HG02623 (cell line): ENCODE results near the gene PROSER2.
"Not testable (repeated sequence)": the region's sequence is repeated elsewhere in the genome, so short reads cannot be mapped to it uniquely, and the experiment has no call there.

Experiments used
- ATAC-seq: cut with Tn5 transposase; IDR thresholded peaks from one replicate; pipeline ENCODE4 v1.9.1; 2021; ENCODE audit warnings: moderate library complexity; ENCODE audit not compliant: unreplicated experiment

Gene PROSER2

DNA sequence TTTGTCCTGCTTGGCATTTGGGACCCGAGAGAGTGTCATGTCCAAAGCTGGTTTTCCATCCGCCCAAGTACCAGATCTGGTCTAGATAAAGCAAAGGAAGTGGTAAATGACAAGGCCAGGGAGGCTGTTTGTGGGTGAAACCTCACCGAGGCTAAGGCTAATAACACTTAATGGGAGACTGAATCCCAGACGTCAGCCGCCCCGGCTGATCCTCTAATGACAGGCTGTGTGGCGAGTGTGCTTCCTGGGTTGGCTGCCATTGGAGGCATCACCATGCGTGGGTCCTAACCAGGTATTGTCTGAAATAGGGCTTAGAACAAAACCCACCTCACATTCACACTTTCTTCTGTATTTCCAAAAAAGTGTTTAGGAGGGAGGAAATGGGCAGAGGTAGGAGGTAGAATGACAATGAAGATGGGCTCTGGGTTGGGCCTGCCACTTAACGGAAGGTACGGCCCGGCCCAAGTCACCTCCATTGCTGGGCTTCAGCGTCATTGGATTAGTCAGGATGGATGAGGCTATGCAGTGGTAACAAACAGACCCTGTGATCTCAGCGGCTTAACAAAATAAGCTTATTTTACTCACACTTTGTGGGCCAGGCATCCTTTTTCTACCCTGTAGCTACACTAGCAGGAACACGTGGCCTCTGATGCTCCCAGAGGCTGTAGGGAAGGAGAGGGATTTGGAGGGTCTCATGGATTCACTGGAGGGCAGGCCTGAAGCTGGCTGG is 59.7 kb downstream of the PROSER2 start:
- no peak for ATAC-seq

DNA sequence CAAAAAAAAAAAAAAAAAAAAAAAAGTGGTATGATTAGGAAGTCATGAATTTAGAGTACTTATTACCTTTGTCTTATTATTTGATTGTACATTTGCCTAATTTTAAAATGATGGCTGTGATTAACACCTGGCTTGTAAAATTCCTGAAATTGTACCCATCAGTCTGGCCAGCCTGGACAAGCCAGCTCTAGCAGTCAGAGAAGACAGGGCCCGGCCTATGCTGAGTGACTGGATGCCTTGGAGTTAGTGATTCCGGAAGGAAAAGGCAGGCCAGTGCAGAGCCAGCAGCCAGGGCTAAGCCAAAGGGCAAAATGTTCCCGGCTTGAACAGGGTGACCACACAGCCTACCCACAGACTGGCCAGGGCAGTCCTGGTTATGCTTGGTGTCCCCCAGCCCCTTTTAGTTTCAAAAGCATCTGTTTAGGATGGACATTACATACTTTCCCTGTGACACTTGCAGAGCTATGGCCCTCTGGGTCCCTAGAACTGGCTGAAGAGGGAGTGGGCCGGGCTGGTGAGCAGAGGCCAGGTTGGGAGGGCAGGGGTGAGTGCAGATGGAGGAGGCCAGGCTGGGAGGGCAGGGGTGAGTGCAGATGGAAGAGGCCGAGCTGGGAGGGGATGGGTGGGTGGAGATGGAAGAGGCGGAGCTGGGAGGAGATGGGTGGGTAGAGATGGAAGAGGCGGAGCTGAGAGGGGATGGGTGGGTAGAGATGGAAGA is 61.7 kb downstream of the PROSER2 start:
- no peak for ATAC-seq

DNA sequence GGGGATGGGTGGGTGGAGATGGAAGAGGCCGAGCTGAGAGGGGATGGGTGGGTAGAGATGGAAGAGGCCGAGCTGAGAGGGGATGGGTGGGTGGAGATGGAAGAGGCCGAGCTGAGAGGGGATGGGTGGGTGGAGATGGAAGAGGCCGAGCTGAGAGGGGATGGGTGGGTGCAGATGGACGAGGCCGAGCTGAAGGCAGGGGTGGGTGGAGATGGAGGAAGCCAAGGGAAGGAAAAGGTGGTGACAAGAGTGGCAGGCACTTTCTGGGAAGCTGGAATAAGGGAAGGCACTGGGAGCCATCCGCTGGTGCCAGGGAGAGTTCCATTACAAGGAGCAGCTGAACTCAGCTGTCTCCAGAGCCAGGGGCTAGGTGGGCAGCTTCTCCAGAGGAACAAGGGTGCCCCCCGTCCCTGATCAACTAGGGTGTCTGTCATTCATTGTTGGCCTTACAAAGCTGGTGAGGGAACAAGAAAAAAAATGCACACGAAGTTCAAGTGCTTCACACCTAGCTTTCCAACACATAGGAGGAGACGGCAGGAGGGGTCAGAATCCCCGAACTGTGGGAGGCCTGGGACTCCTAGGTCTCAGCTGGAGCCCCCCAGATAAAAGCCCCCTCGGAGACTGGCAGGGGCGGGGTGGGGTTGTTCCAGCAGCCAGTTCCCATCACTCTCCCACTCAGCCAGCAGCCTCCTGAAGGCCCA is 62.4 kb downstream of the PROSER2 start:
- no peak for ATAC-seq

DNA sequence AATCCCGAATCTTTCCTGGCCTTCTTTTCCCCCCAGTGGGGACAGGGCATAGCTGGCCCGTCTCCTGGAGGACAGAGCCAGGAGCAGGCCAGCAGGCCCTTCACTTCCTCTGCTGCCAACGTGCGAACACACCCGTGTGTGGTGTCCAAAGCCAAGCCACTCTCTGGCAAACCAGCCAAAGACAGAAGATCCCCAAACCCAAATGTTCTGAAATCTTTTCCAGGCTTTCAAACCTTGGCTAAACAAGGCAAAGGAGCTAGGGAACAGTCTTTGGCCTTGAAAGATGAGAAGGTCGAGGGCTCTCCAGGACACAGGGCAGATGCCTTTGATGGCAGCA is 63.0 kb downstream of the PROSER2 start:
- no peak for ATAC-seq

DNA sequence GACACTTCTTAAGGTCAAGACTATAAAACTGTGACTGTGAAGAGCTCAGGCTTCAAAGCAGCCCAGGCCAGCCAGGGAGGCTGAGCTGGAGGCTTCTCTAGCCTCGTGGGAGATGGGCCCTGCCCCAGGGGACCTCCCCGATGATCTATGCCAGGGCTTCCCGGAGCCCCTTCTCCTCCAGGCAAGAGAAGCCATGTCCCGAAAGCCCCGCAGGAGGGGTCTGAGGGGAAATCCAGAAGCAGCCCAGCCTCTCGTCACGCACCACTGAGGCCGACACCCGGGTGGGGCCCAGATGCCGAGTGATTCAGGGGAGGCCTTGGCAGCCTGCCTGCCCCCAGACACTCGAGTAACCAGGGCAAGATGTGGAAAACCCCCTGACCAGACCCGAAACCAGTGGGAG is 63.7 kb downstream of the PROSER2 start:
- ATAC-seq: no peak

DNA sequence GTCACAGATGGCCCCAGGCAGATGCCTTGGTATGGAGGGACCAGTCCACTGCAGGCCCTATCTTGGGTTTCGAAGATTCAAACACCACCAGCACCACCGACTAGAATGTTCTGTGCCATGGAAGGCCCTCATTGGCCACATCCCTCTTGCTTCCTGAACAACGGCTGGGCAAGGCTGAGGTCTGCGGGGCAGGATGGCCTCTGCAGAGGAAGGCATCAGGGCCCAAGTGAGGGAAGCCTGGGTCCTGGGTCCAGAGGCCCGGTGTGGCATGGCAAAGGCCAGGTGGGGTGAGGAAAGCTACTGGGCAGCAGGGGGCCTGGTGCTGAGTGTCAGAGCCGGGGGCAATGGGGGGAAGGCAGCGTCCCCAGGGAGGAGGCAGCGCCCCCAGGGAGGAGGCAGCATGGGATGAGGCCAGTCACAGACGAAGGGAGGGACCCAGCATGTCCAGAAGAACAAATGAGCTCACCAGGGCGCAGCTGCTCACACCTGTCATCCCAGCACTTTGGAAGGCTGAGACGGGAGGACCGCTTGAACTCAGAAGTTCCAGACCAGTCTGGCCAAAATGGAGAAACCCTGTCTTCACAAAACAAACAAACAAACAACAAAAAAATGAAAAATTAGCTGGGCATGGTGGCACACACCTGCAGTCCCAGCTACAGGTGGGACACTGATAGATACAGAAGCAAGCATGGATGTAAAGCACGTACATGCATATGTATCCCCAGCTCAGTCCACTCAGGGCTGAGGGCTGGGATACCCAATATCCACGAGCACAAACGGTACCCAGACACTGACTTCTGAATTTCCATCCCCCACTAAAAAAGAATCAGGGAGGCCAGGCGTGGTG is 64.4 kb downstream of the PROSER2 start:
- ATAC-seq: no peak

DNA sequence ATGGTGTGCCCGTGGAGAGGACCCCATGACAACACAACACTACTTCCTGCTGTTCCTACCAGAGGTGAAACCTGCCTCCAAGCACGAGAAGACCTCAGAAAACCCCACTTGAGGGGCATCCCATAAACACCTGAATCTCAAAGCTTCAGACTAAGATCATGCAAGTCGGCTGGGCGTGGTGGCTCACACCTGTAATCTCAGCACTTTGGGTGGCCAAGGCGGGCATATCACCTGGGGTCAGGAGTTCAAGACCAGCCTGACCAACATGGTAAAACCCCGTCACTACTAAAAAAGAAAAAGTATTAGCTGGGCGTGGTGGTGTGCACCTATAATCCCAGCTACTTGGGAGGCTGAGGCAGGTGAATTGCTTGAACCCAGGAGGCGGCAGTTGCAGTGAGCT is 66.1 kb downstream of the PROSER2 start:
- not testable (repeated sequence) for ATAC-seq

DNA sequence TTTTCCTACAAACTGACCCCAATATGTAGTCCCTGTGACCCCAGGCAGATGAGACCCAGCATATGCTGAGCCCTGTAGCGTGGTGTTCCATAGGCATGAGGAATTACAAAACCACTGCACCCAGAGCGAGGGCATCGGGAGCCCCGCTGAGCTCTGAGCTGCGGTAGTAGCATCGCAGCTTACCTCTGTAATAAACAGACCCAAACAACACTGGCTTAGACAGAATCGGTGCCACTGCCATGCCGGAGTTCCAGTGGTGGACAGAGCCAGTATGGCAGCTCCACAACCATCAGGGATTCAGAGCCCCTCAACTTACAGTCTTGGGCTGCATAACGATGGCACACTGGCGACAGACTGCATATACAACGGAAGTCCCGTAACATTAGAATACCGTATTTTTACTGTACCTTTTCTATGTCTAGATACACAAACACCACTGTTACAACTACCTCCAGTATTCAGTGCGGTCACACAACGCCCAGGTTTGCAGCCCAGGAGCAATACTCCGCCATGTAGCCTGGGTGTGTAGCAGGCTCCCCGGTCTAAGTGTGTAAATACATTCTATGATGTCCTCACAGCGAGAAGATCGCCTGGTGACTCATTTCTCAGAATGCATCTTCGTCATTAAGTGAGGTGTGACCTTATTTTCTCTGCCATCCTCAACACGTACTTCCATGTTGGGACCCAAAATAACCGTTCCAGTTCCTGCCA is 68.8 kb downstream of the PROSER2 start:
- no peak for ATAC-seq

DNA sequence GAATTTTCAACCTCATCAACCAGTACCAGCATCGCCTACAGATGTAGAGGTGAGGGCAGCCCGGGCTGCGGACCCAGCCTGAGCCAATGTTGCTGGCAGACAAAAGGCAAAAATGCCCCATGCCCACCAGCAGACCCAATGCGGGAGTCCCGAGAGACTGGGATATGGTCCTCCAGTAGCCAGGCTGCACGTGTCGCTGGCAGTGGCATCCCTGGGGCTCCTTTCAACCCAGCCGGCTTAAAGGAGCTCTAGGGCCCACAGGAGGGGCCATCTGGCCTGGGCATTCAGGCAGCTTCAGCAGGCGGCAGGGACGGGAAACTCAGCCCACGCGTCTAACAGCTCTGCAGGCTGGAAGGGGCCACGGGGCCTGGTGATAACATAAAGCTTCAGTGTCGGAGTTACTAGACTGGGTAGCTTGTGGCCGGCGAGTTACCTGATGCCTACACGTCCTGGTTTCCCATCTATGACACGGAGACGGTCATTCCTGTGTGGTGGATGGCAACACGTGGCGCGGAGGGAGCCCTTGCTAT is 70.7 kb downstream of the PROSER2 start:
- no peak for ATAC-seq

DNA sequence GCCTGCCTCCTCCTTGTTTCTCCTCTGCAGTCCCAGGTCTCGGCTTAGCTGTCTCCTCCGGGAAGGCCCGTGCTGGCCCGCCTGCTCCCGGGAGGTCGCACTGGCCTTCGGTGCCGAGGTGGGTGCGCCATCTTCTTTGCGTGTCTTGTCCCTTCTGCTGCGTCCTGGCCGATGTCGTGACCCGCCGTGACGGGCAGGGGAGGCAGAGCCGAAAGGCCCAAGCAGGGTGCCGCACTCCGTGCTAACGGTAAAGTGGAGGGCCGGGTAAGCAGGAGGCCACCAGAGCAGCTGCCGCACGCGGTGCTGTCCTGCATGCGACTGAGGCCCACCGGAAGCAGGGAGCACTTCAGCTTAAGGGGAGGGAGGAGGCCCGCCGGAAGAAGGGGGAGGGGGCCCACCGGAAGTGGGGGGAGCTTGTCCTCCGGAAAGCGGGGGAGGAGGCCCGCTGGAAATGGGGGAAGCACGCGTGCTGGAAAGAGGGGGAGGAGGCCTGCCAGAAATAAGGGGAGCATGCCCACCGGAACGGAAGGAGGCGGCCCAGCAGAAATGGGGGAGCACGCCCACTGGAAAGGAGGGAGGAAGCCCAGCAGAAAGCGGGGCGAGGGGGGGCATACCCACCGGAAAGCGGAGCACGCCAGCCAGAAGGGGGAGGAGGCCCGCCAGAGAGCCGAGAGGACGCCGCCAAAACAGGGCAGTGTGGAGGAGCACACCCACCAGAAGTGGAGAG is 71.4 kb downstream of the PROSER2 start:
- ATAC-seq: no peak

DNA sequence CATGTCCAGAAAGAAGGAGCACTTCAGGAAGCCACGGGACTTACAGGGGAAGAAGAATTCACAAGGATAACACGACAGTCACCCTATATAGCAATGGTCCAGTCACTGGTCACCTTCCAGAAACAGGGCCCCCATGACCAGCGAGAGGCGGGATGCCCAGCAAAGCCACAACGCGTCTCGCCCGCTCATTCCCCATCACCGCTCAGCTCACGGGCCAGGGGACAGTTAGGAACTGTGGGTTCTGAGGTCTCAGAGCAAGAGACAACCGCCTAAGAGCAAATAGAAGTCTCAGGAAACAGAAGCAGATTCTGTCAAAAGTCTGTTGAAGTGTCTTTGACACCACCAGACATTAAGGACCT is 71.9 kb downstream of the PROSER2 start:
- ATAC-seq: no peak

DNA sequence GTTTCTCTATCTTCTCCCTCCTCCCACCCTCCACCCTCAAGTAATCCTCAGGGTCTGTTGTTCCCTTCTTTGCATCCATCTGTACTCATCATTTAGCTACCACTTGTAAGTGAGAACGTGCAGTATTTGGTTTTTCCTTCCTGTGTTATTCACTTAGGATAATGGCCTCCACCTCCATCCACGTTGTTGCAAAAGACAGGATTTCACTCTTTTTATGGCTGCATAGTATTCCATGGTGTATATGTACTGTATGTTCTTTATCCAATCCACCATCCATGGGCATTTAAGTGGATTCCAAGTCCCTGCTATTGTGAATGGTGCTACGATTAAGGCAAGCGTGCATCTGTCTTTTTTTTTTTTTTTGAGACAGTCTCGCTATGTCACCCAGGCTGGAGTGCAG is 72.4 kb downstream of the PROSER2 start:
- no peak for ATAC-seq

DNA sequence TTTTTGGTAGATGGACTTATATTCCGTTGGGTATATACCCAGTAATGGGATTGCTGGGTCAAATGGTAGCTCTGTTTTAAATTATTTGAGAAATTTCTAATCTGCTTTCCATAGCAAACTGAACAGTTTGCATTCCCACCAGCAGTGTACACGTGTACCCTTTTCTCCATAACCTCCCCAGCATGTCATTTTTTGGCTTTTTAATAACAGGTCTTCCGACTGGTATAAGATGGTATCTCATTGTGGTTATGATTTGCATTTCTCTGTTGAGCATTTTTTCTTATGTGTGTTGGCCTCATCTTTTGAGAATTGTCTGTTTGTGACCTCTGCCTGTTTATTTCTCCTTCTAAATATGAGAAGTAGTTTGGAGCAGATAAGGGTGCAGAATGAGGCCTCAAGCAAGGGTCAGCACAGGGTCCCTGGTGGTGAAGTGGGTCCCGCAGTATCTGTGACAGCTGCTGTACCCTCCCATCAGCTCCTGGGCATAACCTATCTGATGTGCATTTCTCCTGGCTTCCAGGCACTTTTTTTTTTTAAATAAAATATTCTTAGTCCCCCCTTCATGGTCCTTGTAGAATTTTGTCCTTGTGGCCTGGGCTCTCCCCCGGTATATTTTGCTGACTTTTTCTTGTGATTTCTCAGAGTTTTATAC is 73.5 kb downstream of the PROSER2 start:
- ATAC-seq: no peak

DNA sequence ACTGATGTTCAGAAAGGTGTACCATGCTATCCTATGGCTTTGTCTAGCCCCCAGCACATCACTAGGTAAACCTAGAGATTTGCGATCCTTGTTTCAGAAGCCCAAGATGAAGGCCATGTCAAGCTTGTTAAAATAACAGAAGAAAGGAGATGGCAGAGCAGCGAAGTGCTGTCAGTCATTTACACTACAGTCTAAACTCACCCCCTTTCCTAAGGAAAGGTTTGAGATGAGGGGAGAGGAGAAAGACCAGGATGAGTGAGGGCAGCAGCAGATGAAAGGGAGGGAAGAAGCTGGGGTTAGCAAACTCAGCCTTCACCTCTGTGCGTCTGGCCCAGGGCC is 74.8 kb downstream of the PROSER2 start:
- ATAC-seq: no peak

DNA sequence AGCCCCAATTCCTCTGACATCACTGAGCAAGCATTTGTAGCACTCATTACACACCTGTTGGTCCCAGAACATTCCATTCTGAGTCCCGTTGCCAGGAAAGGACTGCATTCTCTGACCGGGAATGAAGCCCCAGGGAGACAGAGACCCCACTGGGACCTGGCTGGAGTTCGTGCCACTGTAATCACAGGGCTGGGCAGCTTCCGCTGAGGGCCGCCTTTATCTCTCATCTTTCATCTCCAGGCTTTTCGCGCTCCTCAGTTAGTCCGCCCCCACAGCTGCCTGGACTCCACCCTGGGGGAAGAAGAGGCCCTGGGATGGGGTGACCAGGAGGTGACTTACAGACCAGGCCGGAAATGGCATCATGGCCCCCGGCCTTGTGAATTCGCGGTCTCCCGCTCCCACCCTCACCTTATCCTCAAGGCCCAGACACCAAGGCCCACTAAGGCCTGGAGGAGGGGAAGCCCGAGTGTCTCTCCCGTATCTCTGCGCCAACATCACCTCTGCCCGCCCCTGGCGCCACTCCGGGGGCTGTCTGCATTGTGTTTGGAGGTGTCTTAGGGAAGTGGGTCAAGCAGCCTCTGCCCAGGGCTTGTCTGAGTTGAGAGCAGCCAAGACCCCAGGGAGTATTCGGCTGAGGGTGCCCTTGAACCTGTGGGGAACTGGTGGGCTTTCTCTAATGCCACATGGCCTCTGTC is 75.4 kb downstream of the PROSER2 start:
- ATAC-seq: no peak

DNA sequence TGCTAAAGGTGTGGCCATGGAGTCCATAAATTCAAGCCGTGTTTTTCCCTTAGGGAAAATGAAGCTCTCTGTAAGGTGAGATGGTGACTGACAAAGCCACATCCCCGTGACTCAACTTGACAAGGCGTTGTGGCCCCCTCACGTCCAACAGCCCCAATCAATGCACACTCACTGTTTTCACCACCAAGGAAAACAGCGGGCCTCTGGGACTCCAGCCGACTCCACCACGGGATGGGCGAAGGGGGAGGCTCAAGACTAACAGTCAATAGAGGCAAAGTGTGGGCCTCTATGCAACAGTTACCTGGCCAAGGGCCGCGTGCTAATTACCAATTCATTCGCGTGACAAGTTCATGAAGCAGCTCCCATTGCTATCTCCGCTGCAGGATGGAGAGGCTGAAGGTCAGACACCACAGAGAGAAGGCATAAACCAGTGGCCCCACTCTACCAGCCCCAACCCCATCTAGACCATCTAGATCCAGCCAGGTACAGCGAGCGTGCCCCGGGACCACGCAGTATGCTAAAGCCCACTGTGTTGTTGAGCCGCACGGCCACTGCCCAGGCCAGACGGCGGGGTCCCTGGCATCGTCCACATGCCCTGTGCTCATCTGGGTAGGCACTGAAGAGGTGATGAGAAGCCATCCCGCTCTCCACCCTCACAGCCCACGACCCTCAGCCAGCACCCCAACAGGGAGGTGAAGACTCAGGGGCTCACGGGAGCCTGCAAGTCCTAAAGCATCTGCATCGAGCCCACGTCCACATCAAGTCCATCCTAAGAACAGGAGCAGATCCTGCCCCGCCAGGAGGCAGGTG is 76.1 kb downstream of the PROSER2 start:
- ATAC-seq: no peak

DNA sequence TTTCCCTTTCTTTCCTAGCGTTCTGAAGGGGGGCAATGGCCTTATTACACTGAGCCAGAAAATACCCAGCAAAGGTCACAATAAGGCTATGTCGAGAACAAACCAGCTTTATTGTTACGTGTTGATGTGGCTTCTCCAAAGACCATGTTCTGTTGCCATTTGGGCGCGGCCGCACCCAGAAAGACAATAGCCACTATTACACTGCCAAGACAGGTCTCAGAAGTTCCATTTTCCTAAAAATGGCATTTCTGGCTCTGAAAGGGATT is 77.8 kb downstream of the PROSER2 start:
- ATAC-seq: no peak

DNA sequence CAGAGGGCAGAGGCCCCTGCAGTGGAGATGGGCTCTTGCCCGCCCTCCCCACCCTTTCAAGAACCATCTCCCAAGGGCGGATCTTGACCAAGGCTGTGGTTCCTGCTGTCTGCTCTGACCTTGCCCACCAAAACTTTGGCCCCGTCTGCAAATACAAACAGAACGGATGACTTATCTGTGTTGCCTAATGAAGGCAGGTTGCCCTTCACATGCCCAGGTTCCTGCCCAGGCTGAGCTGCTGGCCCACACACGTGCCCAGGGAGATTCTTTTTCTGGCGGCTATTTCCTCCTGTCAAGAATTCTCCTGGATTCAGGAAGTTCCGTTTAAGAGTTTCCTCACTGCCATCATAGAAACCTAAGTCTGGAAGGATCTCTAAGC is 78.3 kb downstream of the PROSER2 start:
- ATAC-seq: no peak
